SK-N-SH (cell line): Measurements from ENCODE around the gene NANOS1. TPM values are rescaled to one million over a fixed set of nuclear protein-coding genes. Genes with fewer than 3 reads are reported as not detected.

Experiments
- CTCF ChIA-PET: fragments of 300-600, 350-600 bp; formaldehyde crosslinking; extraction: SDS; loops from one replicate; lab custom pipeline; 2021; lab: Yijun Ruan, JAX
- POLR2A ChIA-PET: fragments of 350-600 bp; sonication (Branson Sonifier 250); formaldehyde crosslinking; extraction: SDS; loops from one replicate; lab custom pipeline; 2020; ENCODE audit warnings: antibody characterized with exemption, inconsistent platforms; lab: Yijun Ruan, JAX
- DNase-seq: peaks from one replicate; pipeline ENCODE4 v3.0.0; 2012
- H2AFZ ChIP-seq: fragments of 200-600 bp; sonication (generic); 2 replicates; pipeline ENCODE4 v1.8.1; 2016; ENCODE audit warnings: antibody characterized with exemption, mild to moderate bottlenecking, low read depth
- H3F3A ChIP-seq: fragments of 200-600 bp; sonication (generic); replicated peaks from 2 replicates; pipeline ENCODE3; 2016; ENCODE audit warnings: antibody characterized with exemption, mild to moderate bottlenecking; ENCODE audit not compliant: insufficient read depth
- H3K27ac ChIP-seq, 2 experiments: fragments of 200-500 bp in 1 of 2; fragments of 200-600 bp in 1 of 2; sonication (Bioruptor generic) in 1 of 2; sonication (generic), shearing (Covaris generic) in 1 of 2; 2 replicates each; pipeline versions ENCODE4 v1.5.1 to v1.6.1; 2014 to 2016; ENCODE audit warnings: low read depth in 2 of 2, inconsistent platforms in 1 of 2, low read length in 1 of 2, mild to moderate bottlenecking in 1 of 2, mixed read lengths in 1 of 2
- H3K27me3 ChIP-seq: fragments of 200-600 bp; sonication (generic), shearing (Covaris generic); 2 replicates; pipeline ENCODE4 v1.6.1; 2016; ENCODE audit warnings: mixed run types; ENCODE audit not compliant: insufficient read depth
- H3K36me3 ChIP-seq, 2 experiments: fragments of 200-500 bp in 1 of 2; fragments of 200-600 bp in 1 of 2; sonication (Bioruptor generic) in 1 of 2; sonication (generic) in 1 of 2; replicated peaks in 1 of 2; 2 replicates each; pipeline versions ENCODE3 to v1.5.1; 2014 to 2016; ENCODE audit warnings: low read length in 1 of 2, mild to moderate bottlenecking in 1 of 2; ENCODE audit not compliant: insufficient read depth in 2 of 2, control insufficient read depth in 1 of 2
- H3K4me1 ChIP-seq, 2 experiments: fragments of 200-500 bp in 1 of 2; fragments of 200-600 bp in 1 of 2; sonication (Bioruptor generic) in 1 of 2; sonication (generic), shearing (Covaris generic) in 1 of 2; 2 replicates each; pipeline versions ENCODE4 v1.5.1 to v1.6.1; 2014 to 2016; ENCODE audit warnings: low read depth in 1 of 2, low read length in 1 of 2, mixed run types in 1 of 2; ENCODE audit not compliant: insufficient read depth in 2 of 2, control insufficient read depth in 1 of 2
- H3K4me2 ChIP-seq: fragments of 200-600 bp; sonication (generic), shearing (Covaris generic); 2 replicates; pipeline ENCODE4 v1.6.1; 2017; ENCODE audit warnings: mixed run types
- H3K4me3 ChIP-seq, 2 experiments: fragments of 200-500 bp in 1 of 2; fragments of 200-600 bp in 1 of 2; sonication (Bioruptor generic) in 1 of 2; sonication (generic), shearing (Covaris generic) in 1 of 2; 2 replicates each; pipeline versions ENCODE4 v1.5.1 to v1.8.1; 2014 to 2016; ENCODE audit warnings: low read depth in 2 of 2, inconsistent platforms in 1 of 2, low read length in 1 of 2, mild to moderate bottlenecking in 1 of 2, mixed read lengths in 1 of 2, moderate library complexity in 1 of 2
- H3K79me2 ChIP-seq: fragments of 200-600 bp; sonication (generic); 2 replicates; pipeline ENCODE4 v1.8.1; 2017; ENCODE audit warnings: mild to moderate bottlenecking; ENCODE audit not compliant: insufficient read depth
- H3K9ac ChIP-seq: fragments of 200-600 bp; sonication (generic); 2 replicates; pipeline ENCODE4 v1.6.1; 2017; ENCODE audit warnings: mixed run types
- H3K9me2 ChIP-seq: fragments of 200-600 bp; sonication (generic); 2 replicates; pipeline ENCODE4 v1.6.1; 2017; ENCODE audit warnings: mixed run types
- H3K9me3 ChIP-seq: fragments of 200-600 bp; sonication (generic); 2 replicates; pipeline ENCODE4 v1.6.1; 2017; ENCODE audit warnings: mixed run types, mild to moderate bottlenecking, moderate library complexity
- H4K20me1 ChIP-seq: fragments of 200-600 bp; sonication (generic); 2 replicates; pipeline ENCODE4 v1.6.1; 2017; ENCODE audit warnings: mild to moderate bottlenecking, mixed run types; ENCODE audit not compliant: insufficient read depth
- CTCF ChIP-seq: fragments of 200-600 bp; sonication (generic); IDR thresholded peaks from 2 replicates; pipeline ENCODE4 v1.6.1; 2017; ENCODE audit warnings: antibody characterized with exemption, mild to moderate bottlenecking, moderate library complexity
- EP300 ChIP-seq, 2 experiments: IDR thresholded peaks; 2 replicates each; pipeline versions ENCODE4 v1.4.0 to v1.6.1; 2012; ENCODE audit warnings: borderline replicate concordance in 1 of 2, low read depth in 1 of 2, low read length in 1 of 2
- FOXJ3 ChIP-seq: sonication (generic); formaldehyde crosslinking; IDR thresholded peaks from 2 replicates; pipeline ENCODE4 v1.5.1; 2020; ENCODE audit warnings: mild to moderate bottlenecking, missing genetic modification reagents
- GATA2 ChIP-seq: sonication (generic); formaldehyde crosslinking; IDR thresholded peaks from 2 replicates; pipeline ENCODE4 v1.5.0; 2020; ENCODE audit warnings: mild to moderate bottlenecking, missing genetic modification reagents
- MXI1 ChIP-seq: IDR thresholded peaks from 2 replicates; pipeline ENCODE4 v1.6.1; 2012; ENCODE audit warnings: mild to moderate bottlenecking, low read depth, low read length, improper control_type of control experiment
- NFIC ChIP-seq: IDR thresholded peaks from 2 replicates; pipeline ENCODE4 v1.4.0; 2012; ENCODE audit warnings: borderline replicate concordance
- NRF1 ChIP-seq: IDR thresholded peaks from 2 replicates; pipeline ENCODE4 v1.6.1; 2012; ENCODE audit warnings: low read depth, mild to moderate bottlenecking, low read length
- RAD21 ChIP-seq: IDR thresholded peaks from 2 replicates; pipeline ENCODE4 v1.6.1; 2012; ENCODE audit warnings: mild to moderate bottlenecking, low read length
- RCOR1 ChIP-seq: fragments of 150-350 bp; IDR thresholded peaks from 2 replicates; pipeline ENCODE4 v1.6.1; 2017; ENCODE audit warnings: antibody characterized with exemption, low read length
- RFX5 ChIP-seq: IDR thresholded peaks from 2 replicates; pipeline ENCODE4 v1.6.1; 2012; ENCODE audit warnings: mild to moderate bottlenecking, improper control_type of control experiment, low read length
- RXRA ChIP-seq: IDR thresholded peaks from 2 replicates; pipeline ENCODE4 v1.4.0; 2012; ENCODE audit warnings: low read depth, mild to moderate bottlenecking, borderline replicate concordance
- TAF1 ChIP-seq: IDR thresholded peaks from 2 replicates; pipeline ENCODE4 v1.6.1; 2012; ENCODE audit warnings: low read depth, mild to moderate bottlenecking, low read length, moderate library complexity, borderline replicate concordance
- TCF12 ChIP-seq: IDR thresholded peaks from 2 replicates; pipeline ENCODE4 v1.4.0; 2012
- USF1 ChIP-seq: IDR thresholded peaks from 2 replicates; pipeline ENCODE4 v1.4.0; 2012; ENCODE audit warnings: low read depth, borderline replicate concordance
- WGBS: methylation state at CpG from one replicate; pipeline ENCODE4 v1.1.6; 2017; ENCODE audit warnings: low lambda C conversion rate; 5-methylcytosine and 5-hydroxymethylcytosine counted together
- polyA plus RNA-seq, 3 experiments: library from polyadenylated mRNA; depleted of rRNA; stranded (reverse); fragments of >200 nt; gene quantifications; 2 replicates each; pipeline ENCODE4 v1.2.3, GENCODE V29; 2012

Gene NANOS1
- polyA plus RNA-seq, 1 of the 3 experiments (the other 2 are of a cell fraction), result 0.81 TPM

DNA sequence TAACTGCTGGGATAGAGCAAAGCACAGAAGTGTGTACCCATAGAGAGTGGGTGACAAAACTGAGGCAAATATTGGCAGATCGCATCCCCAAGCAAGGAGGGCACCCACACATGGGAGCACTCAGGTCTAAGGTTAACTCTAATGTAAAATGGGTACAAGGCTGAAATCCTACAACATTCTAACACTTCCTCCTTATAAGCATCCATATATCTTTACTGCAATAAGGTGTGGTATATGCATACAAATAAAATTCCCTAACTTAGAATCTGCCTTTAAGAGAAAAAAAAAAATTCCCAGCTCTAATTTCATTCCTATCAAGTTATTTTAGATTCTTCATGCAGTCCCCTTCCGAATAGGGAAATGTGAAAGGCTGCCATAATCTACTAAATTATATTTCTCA lies 32.4 kb downstream of the NANOS1 start (continued):
- TF ChIP-seq GATA2 (CRISPR knock-in tag), result no peak
- no peak for TF ChIP-seq FOXJ3 (CRISPR knock-in tag)

DNA sequence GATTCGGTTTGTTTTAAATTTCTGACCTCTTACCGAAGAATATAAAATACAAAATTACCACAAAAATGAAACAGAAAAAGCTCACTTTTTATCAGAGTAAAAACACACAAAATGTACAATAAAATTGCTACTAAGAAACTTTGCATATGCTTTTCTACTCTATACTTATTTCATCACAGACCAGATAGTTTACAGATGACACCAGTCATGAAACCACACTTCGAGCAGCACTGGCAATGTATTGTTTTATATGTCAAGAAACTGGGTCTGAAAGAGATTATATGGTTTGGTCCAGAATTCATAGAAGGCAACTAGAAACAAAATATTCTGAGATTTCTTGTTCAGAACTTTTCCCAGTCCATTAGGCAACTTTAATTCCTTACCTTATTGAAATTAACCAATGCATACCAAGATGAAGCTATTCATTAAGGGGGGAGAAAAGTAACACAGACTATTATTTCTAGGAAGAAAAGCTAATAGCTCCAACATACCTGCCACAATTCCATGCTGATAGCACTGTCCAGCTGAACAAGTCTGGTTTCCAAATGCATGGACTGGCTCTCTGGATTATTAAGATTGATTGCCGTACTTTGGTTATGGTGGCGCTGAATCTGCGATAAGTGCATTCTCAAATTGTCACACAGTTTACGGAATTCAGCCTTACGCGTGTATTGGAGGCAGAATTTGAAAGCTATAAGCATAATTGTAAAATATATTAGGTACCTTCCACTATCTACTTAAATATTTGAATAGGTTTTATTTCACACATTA lies 41.1 kb downstream of the NANOS1 start:
- Histone ChIP-seq H3K9me3 (no peaks in the 10 kb centered on the region), H3K27ac (no peak overlapping the region), H3K9ac (no peak overlapping the region), H3K27me3 (no peaks in the 10 kb centered on the region), H3K4me1 (0 out of 4 replicates have a peak, but pooled peaks cover 0 to 7% of the 10 kb centered on the region in 2 experiments), H3F3A (peaks cover 14% of the 10 kb centered on the region), H4K20me1 (peaks cover 82% of the 10 kb centered on the region), H3K79me2 (peaks cover 100% of the 10 kb centered on the region), H3K4me2 (no peak overlapping the region), H2AFZ (no peak overlapping the region), H3K9me2 (no peaks in the 10 kb centered on the region), H3K4me3 (no peak overlapping the region), H3K36me3 (peaks cover 58 to 83% of the 10 kb centered on the region in 2 experiments)
- DNase-seq, result no peak
- CTCF ChIA-PET, result no interaction called here
- TF ChIP-seq RXRA, result no peak
- no peak for TF ChIP-seq NRF1
- TF ChIP-seq RFX5, result no peak
- no peak for TF ChIP-seq RCOR1
- no peak for TF ChIP-seq CTCF
- TF ChIP-seq TCF12, result no peak
- TF ChIP-seq NFIC, result no peak
- TF ChIP-seq EP300 (IDR thresholded peaks at IDR 0.05; ENCODE audit: borderline replicate concordance in 1 of 2, low read depth in 1 of 2, low read length in 1 of 2), result no peak
- TF ChIP-seq RAD21, result no peak
- no peak for TF ChIP-seq TAF1
- TF ChIP-seq MXI1, result no peak
- no peak for TF ChIP-seq USF1
- WGBS, result 97% methylated on average over 9 of the region's 9 CpGs
- POLR2A ChIA-PET, result no interaction called here
